GM19025 (cell line): ENCODE measurements around the gene JAM3.
A peak's percentile ranks its signal among the peaks of the same experiment; 100 is the strongest.

Experiments used
- ATAC-seq: cut with Tn5 transposase; IDR thresholded peaks from one replicate; pipeline ENCODE4 v1.9.1; 2021; ENCODE audit warnings: mild to moderate bottlenecking, low read depth, moderate library complexity; ENCODE audit not compliant: unreplicated experiment

The JAM3 gene

GRCh38 chr11:134068829-134069425 is at the start of gene JAM3:
Gene JAM3, plus strand, starts transcription at chr11:134069072. Its CDS starts 12 bp downstream, at chr11:134069084.
- ATAC-seq: no peak

- no peak for ATAC-seq
Observed at GRCh38 chr11:134019500-134019899, 49.4 kb upstream of the JAM3 start.

- ATAC-seq: no peak
Observed at GRCh38 chr11:134020598-134020997, 48.3 kb upstream of the JAM3 start.

- ATAC-seq: no peak
Observed at GRCh38 chr11:134021326-134021725, 47.5 kb upstream of the JAM3 start.

GRCh38 chr11:134022748-134023147 is 46.1 kb upstream of the JAM3 start:
- no peak for ATAC-seq

GRCh38 chr11:134024420-134025081 is 44.3 kb upstream of the JAM3 start:
- no peak for ATAC-seq

- no peak for ATAC-seq
Observed at GRCh38 chr11:134025082-134025429, 43.8 kb upstream of the JAM3 start.

GRCh38 chr11:134026655-134027343 is 42.1 kb upstream of the JAM3 start:
- ATAC-seq: no peak

- ATAC-seq: no peak
Observed at GRCh38 chr11:134027671-134028070, 41.2 kb upstream of the JAM3 start.

GRCh38 chr11:134028368-134028920 is 40.4 kb upstream of the JAM3 start:
- no peak for ATAC-seq

GRCh38 chr11:134030853-134031252 is 38.0 kb upstream of the JAM3 start:
- no peak for ATAC-seq

GRCh38 chr11:134032043-134032442 is 36.8 kb upstream of the JAM3 start:
- no peak for ATAC-seq

- ATAC-seq: no peak
Observed at GRCh38 chr11:134032501-134033091, 36.3 kb upstream of the JAM3 start.

- ATAC-seq: no peak
Observed at GRCh38 chr11:134033276-134033675, 35.6 kb upstream of the JAM3 start.

- no peak for ATAC-seq
Observed at GRCh38 chr11:134033696-134034491, 35.0 kb upstream of the JAM3 start.

GRCh38 chr11:134034496-134035381 is 34.1 kb upstream of the JAM3 start:
- ATAC-seq: no peak

GRCh38 chr11:134036492-134037045 is 32.3 kb upstream of the JAM3 start:
- no peak for ATAC-seq

- ATAC-seq: peak; percentile 48
Observed at GRCh38 chr11:134037046-134037908, 31.6 kb upstream of the JAM3 start.
